CD14-positive monocyte (primary cell): ENCODE data around the gene TNS2. TPM values are rescaled to one million over a fixed set of nuclear protein-coding genes. Genes with fewer than 3 reads are reported as not detected.

Source experiments
- DNase-seq, 3 donors: peaks; one replicate each; pipeline ENCODE4 v3.0.0-alpha.2; 2011 to 2022
- H2AFZ ChIP-seq: 2 replicates; pipeline ENCODE4 v1.6.0; 2012; ENCODE audit warnings: mild to moderate bottlenecking, low read depth, low read length, inconsistent platforms; ENCODE audit not compliant: insufficient read depth, poor library complexity, severe bottlenecking
- H3K27ac ChIP-seq, 2 donors: 1 replicate in 1 of 2; 2 replicates in 1 of 2; pipeline ENCODE4 v1.5.1; 2012 to 2013; ENCODE audit warnings: low read length in 2 of 2, control low read depth in 1 of 2, inconsistent platforms in 1 of 2, low read depth in 1 of 2, mild to moderate bottlenecking in 1 of 2
- H3K27me3 ChIP-seq, 2 donors: one replicate each; pipeline versions ENCODE4 v1.6.0 to v1.6.1; 2011 to 2013; ENCODE audit warnings: low read length in 2 of 2; ENCODE audit not compliant: control insufficient read depth in 2 of 2, insufficient read depth in 2 of 2
- H3K36me3 ChIP-seq, 2 donors: replicated peaks in 1 of 2; 1 replicate in 1 of 2; 2 replicates in 1 of 2; pipeline versions ENCODE4 v1.5.1 to v1.6.1; 2012 to 2013; ENCODE audit warnings: low read length in 2 of 2, control low read depth in 1 of 2, inconsistent platforms in 1 of 2, mild to moderate bottlenecking in 1 of 2; ENCODE audit not compliant: insufficient read depth in 2 of 2, control insufficient read depth in 1 of 2
- H3K4me1 ChIP-seq, 2 donors: 1 replicate in 1 of 2; 2 replicates in 1 of 2; pipeline versions ENCODE4 v1.5.1 to v1.6.1; 2012 to 2013; ENCODE audit warnings: low read length in 2 of 2, control low read depth in 1 of 2, inconsistent platforms in 1 of 2, mild to moderate bottlenecking in 1 of 2, moderate library complexity in 1 of 2; ENCODE audit not compliant: insufficient read depth in 2 of 2, control insufficient read depth in 1 of 2
- H3K4me2 ChIP-seq: replicated peaks from 2 replicates; pipeline ENCODE3; 2012; ENCODE audit warnings: low read length, moderate library complexity, mild to moderate bottlenecking; ENCODE audit not compliant: poor library complexity, severe bottlenecking; ENCODE audit errors: extremely low read depth
- H3K4me3 ChIP-seq, 3 experiments: fragments of 200-600 bp in 1 of 3; sonication (generic) in 1 of 3; replicated peaks in 1 of 3; 1 replicate in 2 of 3; 2 replicates in 1 of 3; pipeline ENCODE4 v1.5.1; 2011 to 2013; ENCODE audit warnings: low read length in 3 of 3, mild to moderate bottlenecking in 3 of 3, control low read depth in 2 of 3, low read depth in 2 of 3, inconsistent platforms in 1 of 3, moderate library complexity in 1 of 3
- H3K79me2 ChIP-seq: 2 replicates; pipeline ENCODE4 v1.6.0; 2012; ENCODE audit warnings: mild to moderate bottlenecking, control low read depth, inconsistent platforms, low read length, moderate library complexity; ENCODE audit not compliant: insufficient read depth
- H3K9ac ChIP-seq: 2 replicates; pipeline ENCODE4 v1.6.0; 2017; ENCODE audit warnings: low read length, mild to moderate bottlenecking; ENCODE audit not compliant: insufficient read depth, poor library complexity, severe bottlenecking
- H3K9me3 ChIP-seq, 2 donors: replicated peaks in 1 of 2; 1 replicate in 1 of 2; 2 replicates in 1 of 2; pipeline versions ENCODE4 v1.5.1 to v1.6.1; 2012 to 2013; ENCODE audit warnings: low read length in 2 of 2, control low read depth in 1 of 2; ENCODE audit not compliant: control insufficient read depth in 1 of 2, insufficient read depth in 1 of 2
- H4K20me1 ChIP-seq: 2 replicates; pipeline ENCODE4 v1.6.0; 2012; ENCODE audit warnings: mild to moderate bottlenecking, low read length, control low read depth, moderate library complexity; ENCODE audit not compliant: insufficient read depth
- H3K27ac Mint-ChIP-seq, 7 donors: one replicate each; pipeline ENCODE4 v1.8.0; 2020; ENCODE audit warnings: mild to moderate bottlenecking in 7 of 7, mixed read lengths in 7 of 7, moderate library complexity in 6 of 7, inconsistent platforms in 2 of 7
- H3K27me3 Mint-ChIP-seq, 3 donors: one replicate each; pipeline ENCODE4 v1.8.0; 2021 to 2022; ENCODE audit warnings: low read depth in 3 of 3, mild to moderate bottlenecking in 3 of 3, mixed read lengths in 3 of 3, moderate library complexity in 3 of 3, inconsistent platforms in 1 of 3
- H3K36me3 Mint-ChIP-seq, 2 donors: one replicate each; pipeline ENCODE4 v1.8.0; 2020; ENCODE audit warnings: mixed read lengths in 2 of 2, inconsistent platforms in 1 of 2, mild to moderate bottlenecking in 1 of 2
- H3K4me1 Mint-ChIP-seq: one replicate; pipeline ENCODE4 v1.8.0; 2020; ENCODE audit warnings: mild to moderate bottlenecking, mixed read lengths
- H3K4me3 Mint-ChIP-seq, 2 donors: one replicate each; pipeline ENCODE4 v1.8.0; 2020; ENCODE audit warnings: mild to moderate bottlenecking in 2 of 2, mixed read lengths in 2 of 2, moderate library complexity in 1 of 2
- H3K9me3 Mint-ChIP-seq, 7 donors: one replicate each; pipeline ENCODE4 v1.8.0; 2020 to 2022; ENCODE audit warnings: mixed read lengths in 7 of 7, mild to moderate bottlenecking in 6 of 7, moderate library complexity in 6 of 7, inconsistent platforms in 2 of 7
- WGBS: methylation state at CpG from one replicate; pipeline ENCODE4 v1.1.5; 2013; ENCODE audit warnings: missing lambda C conversion rate; ENCODE audit not compliant: insufficient coverage; 5-methylcytosine and 5-hydroxymethylcytosine counted together
- intact Hi-C, 2 donors: fragments of 100-400 bp; cut with micrococcal nuclease; formaldehyde crosslinking; loops; one replicate each; pipeline versions ENCODE4 v1.15.0 to v1.15.1; 2023
- polyA plus RNA-seq, 3 donors: library from polyadenylated mRNA; depleted of rRNA in 1 of 3; unstranded in 2 of 3; stranded (reverse) in 1 of 3; fragments of 300-500 nt in 2 of 3; fragments of >200 nt in 1 of 3; fragmentation: Illumina TruSeq in 2 of 3; gene quantifications; 1 replicate in 2 of 3; 2 replicates in 1 of 3; pipeline ENCODE4 v1.2.3, GENCODE V29; 2012 to 2021
- TF ChIP-seq, protein P1 (sequence below): fragments of 200-600 bp; IDR thresholded peaks from one replicate; pipeline ENCODE4 v1.8.0; 2022; ENCODE audit warnings: antibody characterized with exemption, mild to moderate bottlenecking

The TNS2 gene
- polyA plus RNA-seq, 3 donors: 0.05 to 0.43 (median 0.36) TPM

DNA sequence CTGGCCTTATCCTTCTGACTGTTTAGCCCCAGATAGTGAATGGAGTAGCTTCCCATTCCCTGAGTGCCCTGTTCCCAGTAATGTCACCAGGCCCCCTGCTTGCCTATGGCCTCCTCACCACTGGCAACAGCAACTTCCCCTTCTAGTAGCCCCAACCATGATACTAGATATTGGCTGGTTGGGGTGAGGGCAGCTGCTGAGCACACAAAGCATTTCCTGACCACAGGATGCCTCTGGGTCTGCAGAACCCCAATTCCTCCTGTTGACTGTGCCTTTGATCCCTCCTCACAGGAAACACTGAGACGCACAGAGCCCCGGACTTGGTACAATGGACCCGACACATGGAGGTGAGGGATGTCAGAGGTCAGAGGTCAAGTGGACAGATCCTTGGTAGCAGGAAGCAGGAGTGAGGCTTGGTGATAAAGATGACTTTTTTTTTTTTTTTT, 54.0 kb downstream of the TNS2 start:
- H3K36me3 ChIP-seq: no peaks in the 10 kb centered on the region
- H3K79me2 ChIP-seq: no peaks in the 10 kb centered on the region
- TF ChIP-seq, protein P1, sequence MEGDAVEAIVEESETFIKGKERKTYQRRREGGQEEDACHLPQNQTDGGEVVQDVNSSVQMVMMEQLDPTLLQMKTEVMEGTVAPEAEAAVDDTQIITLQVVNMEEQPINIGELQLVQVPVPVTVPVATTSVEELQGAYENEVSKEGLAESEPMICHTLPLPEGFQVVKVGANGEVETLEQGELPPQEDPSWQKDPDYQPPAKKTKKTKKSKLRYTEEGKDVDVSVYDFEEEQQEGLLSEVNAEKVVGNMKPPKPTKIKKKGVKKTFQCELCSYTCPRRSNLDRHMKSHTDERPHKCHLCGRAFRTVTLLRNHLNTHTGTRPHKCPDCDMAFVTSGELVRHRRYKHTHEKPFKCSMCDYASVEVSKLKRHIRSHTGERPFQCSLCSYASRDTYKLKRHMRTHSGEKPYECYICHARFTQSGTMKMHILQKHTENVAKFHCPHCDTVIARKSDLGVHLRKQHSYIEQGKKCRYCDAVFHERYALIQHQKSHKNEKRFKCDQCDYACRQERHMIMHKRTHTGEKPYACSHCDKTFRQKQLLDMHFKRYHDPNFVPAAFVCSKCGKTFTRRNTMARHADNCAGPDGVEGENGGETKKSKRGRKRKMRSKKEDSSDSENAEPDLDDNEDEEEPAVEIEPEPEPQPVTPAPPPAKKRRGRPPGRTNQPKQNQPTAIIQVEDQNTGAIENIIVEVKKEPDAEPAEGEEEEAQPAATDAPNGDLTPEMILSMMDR: no peak
- intact Hi-C loops: loop anchor here in 1 of 2 donors (5.0 kb wide), 1 partner anchor 37 kb away; no protein-coding TSS in a partner anchor
- Mint-ChIP-seq H3K4me3 (peak overlapping the region in 1 of 2 donors; percentile 16), H3K9me3 (no peaks in the 10 kb centered on the region), H3K36me3 (peaks cover 0 to 1% of the 10 kb centered on the region in 2 donors), H3K27ac (peak overlapping the region in 3 of 7 donors; percentile 7 to 53 (median 21)), H3K4me1 (peaks cover 32% of the 10 kb centered on the region), H3K27me3 (peaks cover 6 to 11% (median 7%) of the 10 kb centered on the region in 3 donors)
- no peaks in the 10 kb centered on the region for H3K9me3 ChIP-seq
- H4K20me1 ChIP-seq: no peaks in the 10 kb centered on the region
- DNase-seq: peak in 2 of 3 donors; percentile 71 to 78
- peaks cover 30 to 32% of the 10 kb centered on the region in 2 donors for H3K4me1 ChIP-seq
- H3K27me3 ChIP-seq: peaks cover 1 to 2% of the 10 kb centered on the region in 2 donors
- H3K4me2 ChIP-seq: no peak overlapping the region
- peak overlapping the region in 1 of 2 donors; percentile 26 for H3K27ac ChIP-seq
- H3K4me3 ChIP-seq: no peak overlapping the region
- no CpG with 5 or more reads among the region's 3 CpGs for WGBS
- no peak overlapping the region for H3K9ac ChIP-seq
- H2AFZ ChIP-seq: no peak overlapping the region

DNA sequence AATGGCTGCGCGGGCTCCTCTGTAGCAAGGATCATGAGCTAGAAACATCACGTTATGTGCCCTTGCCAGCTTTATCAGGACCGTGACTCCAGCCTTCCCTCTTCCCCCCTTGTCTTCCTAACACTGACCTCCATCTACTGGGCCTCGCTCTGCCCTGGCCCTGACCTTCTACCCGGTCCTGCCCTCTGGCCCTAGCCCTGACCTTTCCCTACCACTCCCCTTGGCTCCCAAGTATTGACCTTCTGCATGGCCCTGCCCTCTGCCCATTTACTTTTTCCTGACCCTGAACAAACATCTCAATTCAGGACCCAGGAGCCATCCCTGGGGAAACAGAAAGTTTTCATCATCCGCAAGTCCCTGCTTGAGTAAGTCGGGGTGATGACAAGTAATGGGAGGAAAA, 55.4 kb downstream of the TNS2 start:
- H3K4me3 ChIP-seq: no peak overlapping the region
- H3K79me2 ChIP-seq: no peaks in the 10 kb centered on the region
- DNase-seq: no peak
- H3K4me2 ChIP-seq: no peak overlapping the region
- Mint-ChIP-seq H3K9me3 (no peaks in the 10 kb centered on the region), H3K4me1 (peaks cover 26% of the 10 kb centered on the region), H3K36me3 (no peaks in the 10 kb centered on the region), H3K27me3 (peaks cover 0 to 5% (median 2%) of the 10 kb centered on the region in 3 donors), H3K4me3 (no peak overlapping the region), H3K27ac (no peak overlapping the region)
- H3K27ac ChIP-seq: no peak overlapping the region
- H3K36me3 ChIP-seq: no peaks in the 10 kb centered on the region
- peaks cover 24 to 27% of the 10 kb centered on the region in 2 donors for H3K4me1 ChIP-seq
- no peaks in the 10 kb centered on the region for H3K27me3 ChIP-seq
- no peak overlapping the region for H2AFZ ChIP-seq
- H4K20me1 ChIP-seq: no peaks in the 10 kb centered on the region
- WGBS: 97% methylated on average over 6 of the region's 8 CpGs
- H3K9me3 ChIP-seq: no peaks in the 10 kb centered on the region
- intact Hi-C loops: no loop called here
- no peak overlapping the region for H3K9ac ChIP-seq
- TF ChIP-seq, protein P1: no peak
